Hematopoietic multipotent progenitor cell treated with erythropoietin and hydrocortisone succinate and interleukin-3 and kit ligand, for 6 days (in vitro differentiated cells): Measurements from ENCODE around the gene ECSIT.
A peak's percentile ranks its signal among the peaks of the same experiment; 100 is the strongest.
"Not testable (repeated sequence)": the region's sequence is repeated elsewhere in the genome, so short reads cannot be mapped to it uniquely, and the experiment has no call there.

ENCODE experiments used
- DNase-seq: peaks from one replicate; pipeline ENCODE4 v3.0.0-alpha.2; 2015

The ECSIT gene

GRCh38 chr19:11499220-11499726 lies 29.7 kb downstream of the ECSIT start:
- peak; percentile 46 for DNase-seq

- DNase-seq = peak; percentile 88
These were observed 32.4 kb downstream of the ECSIT start for GRCh38 chr19:11496391-11497163.

GRCh38 chr19:11495885-11496284 lies 33.0 kb downstream of the ECSIT start:
- no peak for DNase-seq

- DNase-seq = no peak
These were observed 33.5 kb downstream of the ECSIT start for GRCh38 chr19:11495481-11495880.

- no peak for DNase-seq
These were observed 34.2 kb downstream of the ECSIT start for GRCh38 chr19:11494634-11495285.

- no peak for DNase-seq
These were observed 39.6 kb downstream of the ECSIT start for GRCh38 chr19:11489378-11489777.

GRCh38 chr19:11486661-11487503 lies 42.1 kb downstream of the ECSIT start:
- DNase-seq = no peak

GRCh38 chr19:11485245-11485837 lies 43.6 kb downstream of the ECSIT start:
- DNase-seq = no peak

GRCh38 chr19:11483366-11484111 lies 45.4 kb downstream of the ECSIT start:
- no peak for DNase-seq

- peak; percentile 90 for DNase-seq
These were observed 46.4 kb downstream of the ECSIT start for GRCh38 chr19:11482384-11483050.

GRCh38 chr19:11481534-11482383 lies 47.2 kb downstream of the ECSIT start:
- peak; percentile 94 for DNase-seq

GRCh38 chr19:11480715-11481533 lies 48.0 kb downstream of the ECSIT start, which contains the start of gene ELAVL3:
ELAVL3 (minus strand) TSS chr19:11481046; CDS start chr19:11480608, 438 bp downstream.
- DNase-seq = no peak

GRCh38 chr19:11479898-11480714 lies 48.8 kb downstream of the ECSIT start:
- DNase-seq = no peak

GRCh38 chr19:11479090-11479897 lies 49.6 kb downstream of the ECSIT start:
- DNase-seq = peak; percentile 65

- DNase-seq = peak; percentile 69
These were observed 50.5 kb downstream of the ECSIT start for GRCh38 chr19:11478167-11479089.

- no peak for DNase-seq
These were observed 53.1 kb downstream of the ECSIT start for GRCh38 chr19:11475861-11476260.

GRCh38 chr19:11475343-11475742 lies 53.6 kb downstream of the ECSIT start:
- DNase-seq = not testable (repeated sequence)
